ENCODE measurements around the gene MGAT5.

DNA sequence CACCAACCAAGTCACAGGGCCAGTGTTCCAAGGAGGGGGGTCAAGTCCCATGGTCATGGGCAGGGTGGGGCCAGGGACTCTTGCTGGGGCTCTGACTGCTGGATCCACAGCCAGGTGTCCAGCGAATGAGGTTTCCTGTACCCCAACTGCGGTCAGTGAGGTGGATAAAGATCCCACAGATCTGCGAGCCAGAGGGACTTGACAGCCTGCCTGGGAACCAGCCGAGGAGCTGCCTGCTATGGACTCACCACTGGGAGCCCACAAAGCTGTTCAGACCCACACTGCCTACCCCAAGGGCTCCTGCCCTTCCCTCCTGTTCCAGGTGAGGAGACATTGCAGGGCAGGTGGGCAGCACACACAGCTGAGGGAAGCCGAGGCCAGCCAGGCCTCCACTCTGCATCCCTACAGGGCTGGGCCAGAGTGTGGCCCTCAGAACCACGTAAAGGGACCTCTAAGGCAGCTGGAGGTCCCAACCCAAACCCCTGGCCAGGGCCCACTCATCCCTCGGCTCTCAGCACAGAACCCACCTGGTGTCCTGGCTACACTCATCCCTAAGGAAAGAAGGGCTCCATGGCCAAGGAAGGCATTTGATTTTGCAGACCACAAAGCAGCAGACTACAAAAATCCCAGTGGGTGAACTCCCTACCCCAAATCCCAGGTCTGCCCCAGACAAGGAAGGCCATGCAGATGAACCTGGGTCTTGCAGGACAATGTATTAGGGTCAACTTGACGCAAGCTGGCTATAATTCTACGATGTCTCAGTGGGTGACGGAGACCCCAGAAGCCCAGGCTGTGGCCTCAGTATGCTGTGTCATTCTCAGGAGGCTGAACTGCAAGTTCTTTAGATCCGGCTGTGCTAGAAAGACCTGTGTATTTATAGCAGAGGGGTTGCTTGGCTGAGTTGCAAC lies 209.2 kb downstream of the MGAT5 start:
- TF ChIP-seq, protein P1, sequence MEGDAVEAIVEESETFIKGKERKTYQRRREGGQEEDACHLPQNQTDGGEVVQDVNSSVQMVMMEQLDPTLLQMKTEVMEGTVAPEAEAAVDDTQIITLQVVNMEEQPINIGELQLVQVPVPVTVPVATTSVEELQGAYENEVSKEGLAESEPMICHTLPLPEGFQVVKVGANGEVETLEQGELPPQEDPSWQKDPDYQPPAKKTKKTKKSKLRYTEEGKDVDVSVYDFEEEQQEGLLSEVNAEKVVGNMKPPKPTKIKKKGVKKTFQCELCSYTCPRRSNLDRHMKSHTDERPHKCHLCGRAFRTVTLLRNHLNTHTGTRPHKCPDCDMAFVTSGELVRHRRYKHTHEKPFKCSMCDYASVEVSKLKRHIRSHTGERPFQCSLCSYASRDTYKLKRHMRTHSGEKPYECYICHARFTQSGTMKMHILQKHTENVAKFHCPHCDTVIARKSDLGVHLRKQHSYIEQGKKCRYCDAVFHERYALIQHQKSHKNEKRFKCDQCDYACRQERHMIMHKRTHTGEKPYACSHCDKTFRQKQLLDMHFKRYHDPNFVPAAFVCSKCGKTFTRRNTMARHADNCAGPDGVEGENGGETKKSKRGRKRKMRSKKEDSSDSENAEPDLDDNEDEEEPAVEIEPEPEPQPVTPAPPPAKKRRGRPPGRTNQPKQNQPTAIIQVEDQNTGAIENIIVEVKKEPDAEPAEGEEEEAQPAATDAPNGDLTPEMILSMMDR (conservative IDR thresholded peaks at IDR 0.05; ENCODE audit: low read length): no peak
- no peak for TF ChIP-seq EZH2phosphoT487 (IDR thresholded peaks at IDR 0.05; ENCODE audit: borderline replicate concordance, low read depth, low read length)
